ENCODE results near the gene MAB21L2.

The MAB21L2 gene

GRCh38 chr4:150589157-150589556, 7.2 kb downstream of the MAB21L2 start (continued):
- TF ChIP-seq PATZ1 (CRISPR knock-in tag; IDR thresholded peaks at IDR 0.05; ENCODE audit: borderline replicate concordance): no peak

- no peak for ATAC-seq
- no peak for TF ChIP-seq PPARA (CRISPR knock-in tag; IDR thresholded peaks at IDR 0.05; ENCODE audit: borderline replicate concordance)
- TF ChIP-seq ZNF565 (CRISPR knock-in tag; conservative IDR thresholded peaks at IDR 0.05; ENCODE audit: low read depth): no peak
- no peak for TF ChIP-seq TSHZ2 (CRISPR knock-in tag; IDR thresholded peaks at IDR 0.05)
- no peak for TF ChIP-seq ZFP30 (CRISPR knock-in tag; IDR thresholded peaks at IDR 0.05)
Observed at GRCh38 chr4:150590631-150591030, 8.7 kb downstream of the MAB21L2 start.

- TF ChIP-seq ARNTL (CRISPR knock-in tag; IDR thresholded peaks at IDR 0.05; ENCODE audit: borderline replicate concordance, low read depth): no peak
- no peak for TF ChIP-seq ISL1 (CRISPR knock-in tag; IDR thresholded peaks at IDR 0.05)
- TF ChIP-seq ZNF8 (CRISPR knock-in tag; IDR thresholded peaks at IDR 0.05): no peak
- TF ChIP-seq ZFP3 (CRISPR knock-in tag; IDR thresholded peaks at IDR 0.05): no peak
- ATAC-seq: peak; percentile 34; the same call in 1 of the 3 replicates
Observed at GRCh38 chr4:150591406-150591805, 9.5 kb downstream of the MAB21L2 start.

- ATAC-seq: no peak
- TF ChIP-seq POU6F1 (CRISPR knock-in tag; IDR thresholded peaks at IDR 0.05; ENCODE audit: borderline replicate concordance, low read depth): no peak
- TF ChIP-seq CREB5 (CRISPR knock-in tag; IDR thresholded peaks at IDR 0.05; ENCODE audit: low read depth): no peak
- TF ChIP-seq PPARA (CRISPR knock-in tag; IDR thresholded peaks at IDR 0.05; ENCODE audit: borderline replicate concordance): no peak
- no peak for TF ChIP-seq TSHZ2 (CRISPR knock-in tag; IDR thresholded peaks at IDR 0.05)
- TF ChIP-seq ISL1 (CRISPR knock-in tag; IDR thresholded peaks at IDR 0.05): no peak
- no peak for TF ChIP-seq PATZ1 (CRISPR knock-in tag; IDR thresholded peaks at IDR 0.05; ENCODE audit: borderline replicate concordance)
- TF ChIP-seq ESRRG (CRISPR knock-in tag; IDR thresholded peaks at IDR 0.05): no peak
- no peak for TF ChIP-seq RARB (CRISPR knock-in tag; IDR thresholded peaks at IDR 0.05)
- no peak for TF ChIP-seq OSR1 (CRISPR knock-in tag; IDR thresholded peaks at IDR 0.05)
- TF ChIP-seq CSDC2 (CRISPR knock-in tag; IDR thresholded peaks at IDR 0.05): no peak
- no peak for TF ChIP-seq ZNF8 (CRISPR knock-in tag; IDR thresholded peaks at IDR 0.05)
- no peak for TF ChIP-seq ZFP3 (CRISPR knock-in tag; IDR thresholded peaks at IDR 0.05)
- TF ChIP-seq ZNF565 (CRISPR knock-in tag; conservative IDR thresholded peaks at IDR 0.05; ENCODE audit: low read depth): no peak
Observed at GRCh38 chr4:150591904-150592303, 10.0 kb downstream of the MAB21L2 start.

Data from SK-N-SH treated with all-trans-retinoic acid at 6 μM for 48 hours (cell line).